ENCODE measurements around the gene IL17C.
"Not testable (repeated sequence)": the region's sequence is repeated elsewhere in the genome, so short reads cannot be mapped to it uniquely, and the experiment has no call there.

The IL17C gene

GRCh38 chr16:88662843-88663606, 24.7 kb downstream of the IL17C start, which contains the start of gene MVD:
Gene MVD (minus strand): TSS chr16:88663091. CDS start chr16:88663080, 11 bp downstream.
- no peak for TF ChIP-seq CTCF (IDR thresholded peaks at IDR 0.05; ENCODE audit: low read depth, low read length, missing control alignments)
- peak within 1 kb of the TSS; percentile 96 for H3K4me3 ChIP-seq (ENCODE audit: low read depth, low read length)
- in situ Hi-C loops (cut with HindIII; ENCODE audit: low sequenced_read_pairs), result no loop called here
- DNase-seq (ENCODE audit: low read depth), result peak; percentile 95

DNA sequence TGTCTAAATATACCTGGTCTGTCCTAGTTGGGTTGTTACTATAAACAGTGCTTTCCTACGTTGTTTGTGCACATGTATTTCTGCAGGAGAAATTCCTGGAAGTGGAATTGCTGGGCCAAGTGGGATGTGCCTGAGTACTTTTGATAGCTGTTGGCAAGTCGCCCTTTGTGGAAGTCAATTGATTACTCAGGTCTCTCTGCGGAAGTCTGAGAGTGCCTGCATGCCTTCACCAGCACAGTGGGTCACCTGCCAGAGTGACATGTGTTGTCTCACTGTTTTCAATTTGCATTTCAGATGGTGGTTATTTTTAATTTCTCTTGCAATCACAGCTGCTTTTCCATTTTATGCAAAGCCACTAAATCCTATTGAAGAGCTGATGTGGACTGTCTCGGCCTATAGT, 26.8 kb downstream of the IL17C start:
- no peak for DNase-seq (ENCODE audit: low read depth)
- in situ Hi-C loops (cut with HindIII; ENCODE audit: low sequenced_read_pairs), result no loop called here
- TF ChIP-seq CTCF (IDR thresholded peaks at IDR 0.05; ENCODE audit: low read depth, low read length, missing control alignments), result no peak
- no peak overlapping the region for H3K4me3 ChIP-seq (ENCODE audit: low read depth, low read length)

DNA sequence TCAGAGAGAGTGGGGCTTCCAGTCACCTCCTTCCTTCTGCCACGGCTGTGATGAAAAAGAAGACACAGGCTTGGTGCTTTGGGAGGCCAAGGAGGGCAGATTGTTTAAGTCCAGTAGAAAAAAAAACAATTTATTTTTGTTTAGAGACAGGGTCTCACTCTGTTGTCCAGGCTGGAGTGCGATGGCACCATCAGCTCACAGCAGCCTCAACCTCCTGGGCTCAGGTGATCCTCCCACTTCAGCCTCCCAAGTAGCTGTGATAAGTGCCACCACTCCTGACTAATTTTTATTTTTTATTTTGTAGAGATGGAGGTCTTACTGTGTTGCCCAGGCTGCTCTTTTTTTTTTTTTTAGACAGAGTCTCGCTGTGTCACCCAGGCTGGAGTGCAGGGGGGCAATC, 27.2 kb downstream of the IL17C start:
- no peak for DNase-seq (ENCODE audit: low read depth)
- no peak overlapping the region for H3K4me3 ChIP-seq (ENCODE audit: low read depth, low read length)
- in situ Hi-C loops (cut with HindIII; ENCODE audit: low sequenced_read_pairs), result no loop called here
- TF ChIP-seq CTCF (IDR thresholded peaks at IDR 0.05; ENCODE audit: low read depth, low read length, missing control alignments), result no peak

DNA sequence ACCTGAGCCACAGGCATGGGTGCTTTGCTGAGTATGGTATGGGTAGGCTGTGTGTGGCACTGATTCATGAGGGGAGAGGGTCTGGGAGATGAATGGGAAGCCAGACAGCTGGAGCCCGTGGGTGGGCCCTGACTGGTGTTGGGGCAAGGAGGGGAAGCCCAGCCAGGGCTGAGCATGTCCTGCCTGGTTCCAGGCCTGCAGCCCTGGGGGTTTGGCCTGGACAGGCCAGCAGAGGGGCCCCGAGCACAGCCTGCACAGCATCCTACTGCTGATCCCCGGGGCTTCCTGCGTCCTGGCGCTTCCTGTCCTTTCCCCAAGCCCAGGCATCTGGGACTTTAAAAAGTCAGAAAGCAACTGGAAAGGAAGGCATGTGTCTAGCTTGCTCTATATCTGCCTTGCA, 29.1 kb downstream of the IL17C start:
- H3K4me3 ChIP-seq (ENCODE audit: low read depth, low read length), result no peak overlapping the region
- in situ Hi-C loops (cut with HindIII; ENCODE audit: low sequenced_read_pairs), result no loop called here
- no peak for TF ChIP-seq CTCF (IDR thresholded peaks at IDR 0.05; ENCODE audit: low read depth, low read length, missing control alignments)
- no peak for DNase-seq (ENCODE audit: low read depth)

- in situ Hi-C loops (cut with HindIII; ENCODE audit: low sequenced_read_pairs); H3K4me3 ChIP-seq (ENCODE audit: low read depth, low read length); DNase-seq (ENCODE audit: low read depth): not testable (repeated sequence)
These were observed 31.1 kb downstream of the IL17C start for GRCh38 chr16:88669493-88669892.

DNA sequence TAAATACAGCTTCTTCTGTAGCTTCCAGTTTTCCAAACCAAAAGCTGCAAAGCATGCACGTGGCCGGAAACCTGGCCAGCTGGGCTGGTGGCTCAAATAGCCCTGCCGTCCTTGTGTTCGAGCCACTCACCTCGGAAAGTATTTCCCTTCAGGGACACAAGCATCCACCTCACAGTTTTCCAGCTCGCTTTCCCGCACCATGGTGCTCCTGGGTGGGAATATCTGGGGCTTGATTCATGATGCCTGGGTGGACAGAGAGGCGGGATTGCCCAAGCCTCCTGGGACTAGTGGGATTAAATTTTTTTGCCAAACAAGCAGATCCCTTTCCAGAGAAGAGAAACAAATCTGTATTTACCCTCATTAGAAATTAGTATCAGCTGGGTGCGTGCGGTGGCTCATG, 31.6 kb downstream of the IL17C start:
- H3K4me3 ChIP-seq (ENCODE audit: low read depth, low read length), result no peak overlapping the region
- TF ChIP-seq CTCF (IDR thresholded peaks at IDR 0.05; ENCODE audit: low read depth, low read length, missing control alignments), result no peak
- in situ Hi-C loops (cut with HindIII; ENCODE audit: low sequenced_read_pairs), result loop anchor here (10.0 kb wide), 1 partner anchor 115 kb away; the partner anchor contains the start of gene PIEZO1
- no peak for DNase-seq (ENCODE audit: low read depth)

DNA sequence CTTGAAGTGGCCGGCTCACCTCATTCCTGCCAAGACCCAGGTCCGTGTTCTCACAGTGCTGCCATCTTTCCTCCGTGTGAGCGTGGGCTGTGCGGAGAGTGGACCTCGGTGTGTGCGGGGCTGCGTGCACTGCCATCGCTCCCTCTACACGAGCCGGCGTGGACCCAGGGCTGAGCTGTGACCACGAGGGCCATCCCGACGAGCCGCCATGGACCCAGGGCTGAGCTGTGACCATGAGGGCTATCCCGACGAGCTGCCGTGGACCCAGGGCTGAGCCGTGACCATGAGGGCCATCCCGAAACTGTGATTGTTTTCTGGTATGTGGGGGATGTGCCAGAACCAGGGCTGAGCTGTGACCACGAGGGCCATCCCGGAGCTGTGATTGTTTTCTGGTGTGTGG, 33.4 kb downstream of the IL17C start:
- in situ Hi-C loops (cut with HindIII; ENCODE audit: low sequenced_read_pairs), result loop anchor here (10.0 kb wide), 1 partner anchor 113 kb away; the partner anchor contains the start of gene PIEZO1
- TF ChIP-seq CTCF (IDR thresholded peaks at IDR 0.05; ENCODE audit: low read depth, low read length, missing control alignments), result no peak
- DNase-seq (ENCODE audit: low read depth), result no peak

More for the DNA sequence above, 33.4 kb downstream of the IL17C start:
- H3K4me3 ChIP-seq (ENCODE audit: low read depth, low read length), result no peak overlapping the region
